Stimulated activated CD4-positive, alpha-beta T cell treated with anti-CD3 and anti-CD28 coated beads, TNF-alpha, amount 100 ng/mL, for 1 hour (primary cell): ENCODE results near the gene ACBD4.

ENCODE experiments used
- DNase-seq, 3 donors: peaks; one replicate each; pipeline ENCODE4 v3.0.0-alpha.2; 2020; ENCODE audit warnings: low read depth in 3 of 3, low spot score in 1 of 3

The ACBD4 gene

GRCh38 chr17:45150911-45151809 is 15.7 kb downstream of the ACBD4 start:
- DNase-seq, result no peak

GRCh38 chr17:45155029-45155428 is 19.5 kb downstream of the ACBD4 start:
- no peak for DNase-seq

DNA sequence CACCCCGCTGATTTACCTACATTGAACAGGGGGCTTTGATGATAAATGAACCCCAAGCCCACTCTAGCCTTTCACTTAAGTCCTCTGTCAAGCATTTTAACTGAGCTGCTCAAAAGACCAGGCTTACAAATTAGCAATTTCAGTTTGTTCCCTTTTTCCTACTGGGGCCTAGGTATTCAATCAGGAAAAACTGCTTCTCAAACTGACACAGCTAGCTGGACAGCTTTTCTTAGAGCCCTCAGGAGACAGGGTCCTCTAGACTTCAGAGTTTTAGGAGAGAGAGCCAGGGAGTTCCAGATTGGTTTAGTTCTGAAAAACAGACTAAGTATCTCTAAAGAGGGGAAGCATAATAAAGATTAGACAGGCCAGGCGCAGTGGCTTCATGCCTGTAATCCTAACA is 20.0 kb downstream of the ACBD4 start:
- DNase-seq, result no peak

- DNase-seq, result no peak
Observed at GRCh38 chr17:45156242-45156641, 20.8 kb downstream of the ACBD4 start.

GRCh38 chr17:45160447-45161287 is 25.2 kb downstream of the ACBD4 start:
- peak in 2 of 3 donors; percentile 29 to 52 for DNase-seq

DNA sequence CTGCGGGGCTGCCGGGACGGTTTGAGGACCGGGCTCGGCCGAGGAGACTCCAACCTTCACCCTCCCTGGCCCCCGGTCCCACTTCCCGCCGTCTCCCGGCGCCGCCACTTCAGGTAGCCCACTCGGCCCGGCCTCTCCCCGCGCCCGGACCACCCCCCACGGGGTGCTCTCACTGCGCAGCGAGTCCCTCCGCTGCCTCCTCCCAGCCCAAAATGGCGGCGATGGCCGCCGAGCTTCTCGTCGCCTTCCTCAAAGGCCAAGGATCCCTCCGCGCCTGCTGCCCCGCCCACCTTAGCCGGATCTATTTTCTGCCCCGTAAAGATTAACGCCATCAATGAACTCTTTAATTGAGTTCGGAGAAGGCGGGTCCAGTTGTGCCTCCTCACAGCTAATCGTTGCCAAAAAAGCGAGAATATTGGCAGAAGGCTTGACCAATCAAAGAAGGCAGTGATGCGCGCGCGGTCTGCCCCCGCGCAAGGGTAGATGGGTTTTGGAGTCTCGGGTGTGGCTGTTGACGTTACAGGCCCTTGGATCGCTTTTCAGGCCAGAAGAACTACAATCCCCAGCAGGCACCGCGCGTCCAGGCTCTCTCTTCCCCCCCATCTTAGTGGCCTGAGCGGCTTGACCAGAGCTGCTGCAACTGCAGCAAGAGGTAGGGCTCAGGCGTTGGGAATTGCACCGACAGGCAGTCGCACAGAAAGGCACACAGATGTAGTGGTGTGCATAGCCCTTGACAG is 26.0 kb downstream of the ACBD4 start, which contains the start of gene HEXIM2:
HEXIM2 (plus strand) TSS at position 588 of the 737 bp plus-strand sequence. CDS start 919 bp downstream, outside the sequence.
- DNase-seq, result peak; percentile 94 to 95 (median 95)

DNA sequence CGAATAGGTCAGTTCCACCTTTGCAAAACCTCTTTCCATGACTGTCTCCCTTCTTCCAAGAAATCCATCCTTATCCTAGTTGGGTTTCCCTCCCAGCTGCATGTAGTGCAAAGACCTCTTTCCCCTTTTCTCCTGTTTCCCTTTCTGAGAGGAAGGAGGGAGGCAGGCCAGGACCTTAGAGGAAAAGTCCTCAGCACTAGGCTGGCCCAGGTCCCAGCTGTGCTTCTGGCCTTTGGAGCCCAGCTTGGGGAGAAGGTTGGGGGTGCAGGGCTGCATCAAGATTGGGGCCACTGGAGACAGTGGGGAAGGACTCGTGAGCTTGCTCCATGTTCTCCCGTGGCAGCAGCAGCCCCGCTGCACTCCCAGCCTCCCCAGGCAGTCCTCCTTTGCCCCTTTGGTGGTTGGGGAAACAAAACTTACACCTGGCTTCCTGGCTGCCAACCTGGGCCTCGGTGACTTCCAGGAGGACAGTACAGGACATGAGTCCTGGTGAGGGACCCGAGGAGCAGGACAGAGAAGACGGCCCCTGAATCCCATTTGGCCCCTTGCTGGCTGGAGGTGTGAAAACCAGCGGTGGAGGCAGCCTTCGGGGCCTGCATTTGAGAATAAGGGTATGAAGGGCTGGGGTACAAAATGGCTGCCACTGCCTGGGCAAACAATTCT is 26.7 kb downstream of the ACBD4 start:
- DNase-seq, result no peak

DNA sequence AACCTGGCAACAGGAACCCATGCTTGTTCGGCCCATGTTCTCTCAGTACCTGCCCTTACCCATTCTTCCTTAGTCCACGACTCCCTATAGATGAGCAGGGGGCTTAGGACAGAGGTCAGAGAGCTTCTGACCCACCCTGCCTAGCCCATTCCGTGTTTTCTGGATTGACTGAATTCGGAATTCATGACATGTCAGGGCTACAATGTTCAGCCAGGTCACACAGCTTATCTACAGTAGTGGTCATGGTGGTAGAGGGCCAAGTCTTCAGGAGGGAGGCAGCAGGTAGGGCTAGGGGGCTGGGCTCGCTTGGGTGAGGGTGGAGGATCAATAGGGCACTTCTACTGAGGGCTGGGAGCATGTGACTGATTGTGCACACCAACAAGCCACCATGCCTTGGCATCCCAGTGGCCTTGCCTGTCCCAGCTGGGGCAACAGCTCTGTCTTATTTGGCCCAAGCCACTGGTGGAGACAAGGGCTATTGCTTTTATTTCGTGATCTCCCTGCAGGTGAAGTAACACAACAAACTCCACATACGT is 29.3 kb downstream of the ACBD4 start:
- no peak for DNase-seq

GRCh38 chr17:45168991-45169752 is 33.7 kb downstream of the ACBD4 start:
- no peak for DNase-seq

- no peak for DNase-seq
Observed at GRCh38 chr17:45170280-45170930, 34.9 kb downstream of the ACBD4 start.

DNA sequence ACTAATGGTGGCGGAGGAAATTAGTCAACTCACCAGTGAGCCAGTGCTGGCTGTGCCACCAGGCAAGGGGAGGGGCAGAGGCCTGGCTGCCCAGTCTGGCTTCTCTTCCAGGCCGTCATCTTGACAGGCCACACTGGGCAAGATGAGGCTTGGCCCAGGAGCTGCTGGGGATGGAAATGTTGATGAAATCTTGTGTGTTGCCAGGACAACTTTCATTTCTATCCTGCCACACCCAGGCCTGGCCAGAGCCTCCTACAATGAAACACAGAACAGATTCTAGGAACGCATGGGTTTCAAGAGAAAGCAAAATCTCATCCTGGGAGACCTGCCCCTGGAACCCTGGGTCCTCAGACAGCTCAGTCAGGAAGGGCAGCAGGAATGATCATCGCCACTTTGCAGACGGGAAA is 35.4 kb downstream of the ACBD4 start:
- no peak for DNase-seq

DNA sequence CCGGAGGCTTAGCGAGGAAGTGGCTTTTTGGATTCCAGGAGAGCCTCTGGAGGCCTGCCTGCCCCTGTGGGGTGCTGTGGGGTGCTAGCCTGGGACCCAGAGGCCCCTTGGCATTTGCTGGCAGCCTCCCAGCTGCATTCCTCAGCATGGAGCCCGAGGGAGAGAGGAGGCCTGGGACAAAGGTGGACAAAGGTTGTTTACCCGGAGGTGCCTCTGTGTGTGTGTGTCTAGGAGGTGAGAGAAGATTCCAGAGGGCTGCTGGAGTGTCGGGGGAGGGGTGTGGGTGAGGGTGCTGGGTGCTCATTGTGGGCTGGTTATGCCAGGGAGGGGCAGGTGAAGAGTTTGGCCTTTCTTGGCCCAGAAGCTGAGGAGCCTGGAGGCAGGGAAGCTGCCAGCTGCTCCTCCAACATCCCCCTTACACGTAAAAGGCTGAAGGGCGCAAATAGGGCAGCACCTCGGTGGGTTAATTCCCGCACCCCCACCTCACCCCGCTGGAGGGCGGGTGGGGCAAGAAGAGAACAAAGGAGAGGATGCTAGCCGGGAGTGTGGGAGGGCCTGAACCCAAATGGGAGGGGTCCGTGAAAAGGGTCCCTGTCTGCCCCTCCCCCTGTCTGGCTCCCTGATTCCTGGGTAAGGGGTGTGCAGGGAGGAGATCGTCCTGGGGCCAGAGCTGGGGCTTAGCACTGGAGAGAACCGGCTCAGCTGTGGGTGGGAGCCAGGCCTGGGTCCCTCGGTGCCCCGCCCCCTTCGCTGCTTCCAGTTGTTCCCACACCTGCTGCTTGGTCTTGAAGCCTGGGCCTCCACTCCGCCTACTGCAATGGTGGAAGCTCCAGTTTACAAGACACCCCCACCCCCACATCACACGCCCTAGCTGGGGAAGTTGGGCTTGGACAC is 36.1 kb downstream of the ACBD4 start:
- DNase-seq, result no peak

- no peak for DNase-seq
Observed at GRCh38 chr17:45172232-45172540, 36.7 kb downstream of the ACBD4 start.

DNA sequence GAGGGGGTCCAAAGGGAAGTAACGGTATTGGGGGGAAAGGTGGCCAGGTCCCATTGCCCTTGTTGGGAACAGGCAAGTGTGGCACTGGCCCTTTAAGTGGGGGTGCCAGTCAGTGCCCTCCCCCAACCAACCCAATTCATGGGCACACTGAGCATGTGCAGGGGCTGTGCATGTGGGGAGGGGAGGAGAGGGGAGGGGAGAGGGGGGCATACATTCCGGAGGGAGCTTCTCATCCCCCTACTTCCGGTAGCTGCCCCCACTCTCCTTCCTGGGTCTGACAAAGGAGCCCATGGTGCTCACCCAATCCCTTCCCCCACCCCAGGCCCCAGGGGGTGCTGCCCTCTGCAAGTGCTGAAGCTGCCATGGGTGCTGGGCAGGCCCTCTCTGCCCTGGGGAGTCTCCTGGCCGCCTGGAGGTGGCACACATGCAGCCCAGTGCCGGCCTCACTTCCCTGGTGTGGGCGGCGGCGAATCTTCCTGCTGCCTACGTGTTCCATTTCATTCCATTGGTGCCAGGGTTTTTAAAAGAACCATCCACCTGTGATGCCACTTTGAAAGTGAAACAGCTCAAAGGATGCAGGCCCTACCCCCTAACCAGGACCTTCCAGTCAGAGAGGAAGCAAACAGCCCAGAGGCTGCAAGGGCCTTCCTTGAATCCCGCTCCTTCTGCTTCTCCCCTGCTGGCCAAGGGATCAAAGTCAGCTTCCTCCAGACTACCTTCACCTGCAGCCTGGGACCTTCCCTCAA is 37.2 kb downstream of the ACBD4 start:
- peak in 1 of 3 donors; percentile 24 for DNase-seq

DNA sequence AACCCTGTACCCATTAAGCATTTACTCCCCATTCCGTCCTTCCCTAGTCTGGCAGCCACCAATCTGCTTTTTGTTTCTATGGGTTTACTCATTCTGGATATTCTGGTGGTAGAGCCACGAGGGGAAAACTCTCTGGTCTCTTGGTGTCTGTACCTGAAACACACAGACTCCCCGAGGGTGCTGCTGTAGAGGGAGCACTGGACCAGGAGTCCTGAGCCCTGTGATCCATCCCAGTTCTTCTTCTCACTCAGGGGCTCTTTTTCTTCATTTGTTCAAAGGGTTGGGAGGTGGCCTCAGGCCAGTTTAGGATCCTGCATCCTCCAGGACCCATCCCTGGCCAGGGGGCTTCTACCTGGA is 40.2 kb downstream of the ACBD4 start:
- DNase-seq, result no peak

DNA sequence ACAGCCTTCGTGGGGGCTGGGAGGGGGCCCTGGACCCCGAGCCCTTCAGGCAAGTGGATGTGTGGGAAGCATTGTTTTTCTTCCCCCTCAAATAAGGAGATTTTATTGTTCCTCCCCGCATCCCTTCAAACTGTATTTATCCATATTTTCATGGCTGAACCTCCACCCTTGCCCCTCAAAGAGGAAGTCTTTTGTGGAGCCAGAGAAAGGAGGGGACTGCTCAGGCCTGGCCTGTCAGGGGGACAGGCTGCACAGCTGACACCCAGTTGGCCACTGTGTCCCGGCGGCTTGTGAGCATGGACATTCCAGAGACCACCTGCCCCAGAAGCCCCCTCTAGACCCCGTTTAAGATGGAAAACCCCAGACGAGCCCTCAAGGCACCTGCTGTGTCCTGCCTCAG is 42.1 kb downstream of the ACBD4 start:
- DNase-seq, result no peak

DNA sequence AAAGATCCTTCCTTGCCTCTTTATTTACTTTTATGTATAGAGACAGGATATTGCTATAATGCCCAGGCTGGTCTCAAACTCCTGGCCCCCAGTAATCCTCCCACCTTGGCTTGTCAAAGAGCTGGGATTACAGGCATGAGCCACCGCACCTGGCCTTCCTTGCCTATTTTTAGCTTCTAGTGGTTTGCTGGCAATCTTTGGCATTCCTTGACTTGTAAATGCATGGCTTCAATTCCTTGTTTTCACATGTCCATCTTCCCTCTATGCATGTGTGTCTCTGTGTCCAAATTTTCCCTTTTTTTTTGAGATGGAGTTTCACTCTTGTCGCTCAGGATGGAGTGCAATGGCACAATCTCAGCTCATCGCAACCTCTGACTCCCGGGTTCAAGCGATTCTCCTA is 48.7 kb downstream of the ACBD4 start:
- DNase-seq, result no peak
